Breast epithelium (tissue), 3 donors: ENCODE data around the gene CCRL2.

Experiments
- CTCF ChIP-seq, 3 donors: fragments of 450-650 bp; IDR thresholded peaks; one replicate each; pipeline ENCODE4 v1.5.1; 2016 to 2017; ENCODE audit warnings: antibody characterized with exemption in 3 of 3, mild to moderate bottlenecking in 3 of 3, moderate library complexity in 3 of 3
- POLR2A ChIP-seq: fragments of 450-650 bp; IDR thresholded peaks from one replicate; pipeline ENCODE4 v1.6.1; 2016; ENCODE audit warnings: antibody characterized with exemption, mild to moderate bottlenecking, moderate library complexity

- TF ChIP-seq POLR2A = no peak
- no peak for TF ChIP-seq CTCF (IDR thresholded peaks at IDR 0.05)
These were observed 47.1 kb downstream of the CCRL2 start for GRCh38 chr3:46454209-46454595.
